NCI-H510A (cell line): ENCODE measurements around the gene IKBKE.

Source experiments
- DNase-seq: peaks from one replicate; lab custom pipeline; 2025; lab: John Stamatoyannopoulos, UW

IKBKE gene

GRCh38 chr1:206512851-206513180, 42.5 kb downstream of the IKBKE start:
- DNase-seq, result no peak

- DNase-seq, result no peak
Observed at GRCh38 chr1:206513312-206514111, 43.2 kb downstream of the IKBKE start.

GRCh38 chr1:206514813-206515387, 44.6 kb downstream of the IKBKE start:
- DNase-seq, result no peak

- no peak for DNase-seq
Observed at GRCh38 chr1:206516728-206516990, 46.4 kb downstream of the IKBKE start.

- DNase-seq, result no peak
Observed at GRCh38 chr1:206517784-206518183, 47.5 kb downstream of the IKBKE start.

- no peak for DNase-seq
Observed at GRCh38 chr1:206518206-206518605, 47.9 kb downstream of the IKBKE start.

- DNase-seq, result no peak
Observed at GRCh38 chr1:206518743-206519142, 48.5 kb downstream of the IKBKE start.

GRCh38 chr1:206521127-206521526, 50.9 kb downstream of the IKBKE start:
- peak; percentile 68 for DNase-seq

- DNase-seq, result no peak
Observed at GRCh38 chr1:206521694-206522402, 51.6 kb downstream of the IKBKE start.

GRCh38 chr1:206524739-206525364, 54.6 kb downstream of the IKBKE start:
- no peak for DNase-seq

- DNase-seq, result no peak
Observed at GRCh38 chr1:206526064-206526911, 56.0 kb downstream of the IKBKE start.

- no peak for DNase-seq
Observed at GRCh38 chr1:206529425-206529824, 59.1 kb downstream of the IKBKE start.

- no peak for DNase-seq
Observed at GRCh38 chr1:206532368-206532767, 62.1 kb downstream of the IKBKE start.

- no peak for DNase-seq
Observed at GRCh38 chr1:206534552-206534951, 64.3 kb downstream of the IKBKE start.

GRCh38 chr1:206535853-206536188, 65.5 kb downstream of the IKBKE start:
- no peak for DNase-seq

GRCh38 chr1:206537141-206537540, 66.9 kb downstream of the IKBKE start:
- no peak for DNase-seq

GRCh38 chr1:206538086-206538770, 68.0 kb downstream of the IKBKE start:
- no peak for DNase-seq

GRCh38 chr1:206538901-206539640, 68.8 kb downstream of the IKBKE start:
- DNase-seq, result no peak

- DNase-seq, result no peak
Observed at GRCh38 chr1:206540044-206540780, 69.9 kb downstream of the IKBKE start.

GRCh38 chr1:206541236-206541833, 71.1 kb downstream of the IKBKE start:
- DNase-seq, result no peak
